Small intestine (tissue), 7 donors: ENCODE measurements around the gene ZNF367. TPM values are rescaled to one million over a fixed set of nuclear protein-coding genes. Genes with fewer than 3 reads are reported as not detected.
A peak's percentile ranks its signal among the peaks of the same experiment; 100 is the strongest.

ENCODE experiments used
- DNase-seq, 2 donors: peaks; one replicate each; pipeline versions ENCODE4 v3.0.0 to v3.0.0-alpha.2; 2013
- FAIRE-seq: peaks from 2 replicates; lab custom pipeline; 2012; peaks lifted over from hg19 to GRCh38; lab: Jason Lieb, UNC
- H3K27ac ChIP-seq, 3 donors: one replicate each; pipeline ENCODE4 v1.5.1; 2013; ENCODE audit warnings: low read length in 2 of 3, mild to moderate bottlenecking in 2 of 3, control low read depth in 1 of 3, inconsistent platforms in 1 of 3, low read depth in 1 of 3, moderate library complexity in 1 of 3
- H3K27me3 ChIP-seq, 3 donors: one replicate each; pipeline ENCODE4 v1.6.1; 2013; ENCODE audit warnings: low read length in 3 of 3, inconsistent platforms in 1 of 3; ENCODE audit not compliant: control insufficient read depth in 3 of 3, insufficient read depth in 3 of 3
- H3K36me3 ChIP-seq, 3 donors: one replicate each; pipeline ENCODE4 v1.6.1; 2013; ENCODE audit warnings: low read length in 3 of 3, inconsistent platforms in 1 of 3, low read depth in 1 of 3, mild to moderate bottlenecking in 1 of 3, moderate library complexity in 1 of 3; ENCODE audit not compliant: control insufficient read depth in 3 of 3, insufficient read depth in 2 of 3
- H3K4me1 ChIP-seq, 3 donors: one replicate each; pipeline ENCODE4 v1.6.1; 2013; ENCODE audit warnings: low read length in 2 of 3, inconsistent platforms in 1 of 3, low read depth in 1 of 3, mild to moderate bottlenecking in 1 of 3, moderate library complexity in 1 of 3; ENCODE audit not compliant: control insufficient read depth in 3 of 3, insufficient read depth in 2 of 3
- H3K4me3 ChIP-seq, 3 donors: one replicate each; pipeline ENCODE4 v1.5.1; 2013; ENCODE audit warnings: low read length in 3 of 3, control low read depth in 1 of 3, inconsistent platforms in 1 of 3, low read depth in 1 of 3, mild to moderate bottlenecking in 1 of 3, moderate library complexity in 1 of 3
- H3K9me3 ChIP-seq, 2 donors: one replicate each; pipeline ENCODE4 v1.6.1; 2013; ENCODE audit warnings: low read depth in 1 of 2, low read length in 1 of 2; ENCODE audit not compliant: control insufficient read depth in 2 of 2, insufficient read depth in 1 of 2
- WGBS, 3 donors: extraction: QIAGEN DNeasy Blood & Tissue Kit; methylation state at CpG; one replicate each; pipeline ENCODE4 v1.1.7; 2013; 5-methylcytosine and 5-hydroxymethylcytosine counted together
- polyA plus RNA-seq, 4 donors: library from polyadenylated mRNA; stranded (reverse) in 3 of 4; unstranded in 1 of 4; fragments of 200-250 nt in 3 of 4; fragments of 120-200 nt in 1 of 4; gene quantifications; one replicate each; pipeline versions ENCODE4 v1.2.1 to v1.2.3, GENCODE V29; 2013
- donor health status: healthy with polysubstance abuse.
- donor health status: control.
- donor health status: control.
- donor health status: Bipolar disorder and iron deficiency.
- donor health status: healthy.

ZNF367 gene
- polyA plus RNA-seq, 4 donors: 0.54 to 6.8 (median 3.0) TPM

GRCh38 chr9:96388144-96388543 is 30.0 kb downstream of the ZNF367 start:
- peaks cover 2 to 7% (median 2%) of the 10 kb centered on the region in 3 donors for H3K36me3 ChIP-seq
- no peaks in the 10 kb centered on the region for H3K9me3 ChIP-seq
- H3K27me3 ChIP-seq: no peaks in the 10 kb centered on the region
- WGBS, 3 donors: 96 to 98% (median 97%) methylated on average over 11 of the region's 11 CpGs
- H3K4me1 ChIP-seq: peaks cover 0 to 43% (median 5%) of the 10 kb centered on the region in 3 donors
- no peak overlapping the region for H3K27ac ChIP-seq
- DNase-seq: no peak
- FAIRE-seq: no peak
- H3K4me3 ChIP-seq: no peak overlapping the region

DNA sequence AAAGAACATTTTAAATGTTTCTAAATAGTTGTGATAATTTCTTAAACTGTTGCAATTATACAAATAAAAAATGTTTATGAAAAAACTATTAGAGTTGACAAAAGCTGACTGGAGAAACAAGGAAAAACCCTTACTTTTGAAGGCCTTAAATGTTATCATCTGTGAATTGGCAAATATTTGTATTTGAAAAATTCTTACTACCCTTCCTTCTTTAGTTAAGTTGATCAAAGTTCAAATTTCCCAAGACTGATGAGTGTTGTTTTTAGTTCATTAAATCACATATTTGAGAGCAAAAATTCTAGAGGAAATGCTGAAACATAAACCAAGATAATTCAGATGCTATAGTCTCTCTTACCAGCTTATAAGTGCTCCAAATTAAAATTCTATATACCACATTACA is 32.0 kb downstream of the ZNF367 start:
- no peaks in the 10 kb centered on the region for H3K27me3 ChIP-seq
- peaks cover 5 to 42% (median 6%) of the 10 kb centered on the region in 3 donors for H3K4me1 ChIP-seq
- no peak overlapping the region for H3K27ac ChIP-seq
- H3K9me3 ChIP-seq: no peaks in the 10 kb centered on the region
- no peak overlapping the region for H3K4me3 ChIP-seq
- FAIRE-seq (no peak), DNase-seq (no peak)
- peaks cover 2% of the 10 kb centered on the region in 3 donors for H3K36me3 ChIP-seq

DNA sequence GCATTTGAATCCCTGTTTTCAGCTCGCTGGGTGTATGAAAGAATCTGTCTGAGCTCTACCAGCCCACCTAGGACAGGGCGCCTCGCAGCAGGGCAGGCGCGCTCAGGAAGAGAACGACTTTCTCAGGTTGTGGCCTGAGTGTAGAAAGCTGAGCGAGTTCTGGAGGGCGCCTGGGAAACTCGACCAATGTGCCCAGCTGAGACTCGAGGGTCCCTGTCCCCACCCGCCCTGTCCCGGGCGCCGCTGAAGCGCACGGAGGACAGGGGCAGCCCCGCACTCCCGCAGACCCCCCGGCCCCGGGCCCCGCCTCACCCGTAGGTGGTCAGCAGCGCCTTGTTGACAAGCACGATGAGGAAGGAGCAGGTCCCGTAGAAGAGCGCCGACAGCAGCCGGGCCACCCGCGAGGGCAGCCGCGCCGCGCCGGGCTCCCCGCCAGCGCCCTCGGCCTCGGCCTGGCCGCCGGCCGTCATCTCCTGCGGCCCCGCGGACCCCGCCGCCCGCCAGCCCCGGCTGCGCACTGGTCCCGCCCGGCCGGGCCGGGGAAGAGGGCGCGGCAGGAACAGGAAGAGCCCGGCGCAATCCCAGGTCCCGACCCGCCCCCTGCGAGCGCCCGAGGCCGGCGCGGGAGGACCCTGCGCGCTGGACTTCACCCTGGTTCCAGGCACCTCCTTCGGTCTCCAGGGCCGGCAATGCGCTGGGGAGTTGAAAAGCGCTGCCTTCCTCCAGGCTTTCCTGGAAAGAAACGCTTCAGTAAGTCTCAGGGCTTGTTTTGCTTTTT is 34.8 kb downstream of the ZNF367 start, which contains the start of gene SLC35D2:
Gene SLC35D2 (minus strand): TSS at position 547 of the 778 bp plus-strand sequence. CDS start 77 bp downstream, at position 470.
- Histone ChIP-seq H3K27ac (peak within 1 kb of the TSS; percentile 88 to 89 (median 89)), H3K9me3 (no peaks in the 10 kb centered on the region), H3K27me3 (no peaks in the 10 kb centered on the region), H3K4me1 (peaks cover 5 to 30% (median 6%) of the 10 kb centered on the region in 3 donors), H3K4me3 (peak within 1 kb of the TSS; percentile 66 to 94 (median 80)), H3K36me3 (peaks cover 2 to 18% (median 2%) of the 10 kb centered on the region in 3 donors)
- DNase-seq: peak; percentile 92
- no peak for FAIRE-seq
- WGBS, 3 donors: 1 to 3% (median 3%) methylated on average over 49 to 73 of the region's 73 CpGs

DNA sequence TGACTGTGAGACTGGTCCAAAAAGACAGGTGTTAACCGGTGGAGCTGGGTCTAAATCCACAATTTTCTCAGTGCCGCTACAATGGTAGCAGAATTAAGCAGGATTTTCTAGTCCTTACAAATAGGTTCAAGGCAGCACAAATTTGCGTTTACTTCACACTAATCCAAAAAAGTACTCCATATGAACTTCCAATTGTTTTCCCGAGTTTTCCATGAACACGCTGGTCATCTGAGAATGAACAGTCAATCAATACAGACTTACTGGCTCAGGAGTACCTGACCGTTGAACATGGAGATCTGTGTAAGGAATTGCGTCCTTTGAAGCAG is 35.4 kb downstream of the ZNF367 start:
- 11 to 33% (median 29%) methylated on average over 7 of the region's 7 CpGs for WGBS, 3 donors
- peaks cover 0 to 18% (median 0%) of the 10 kb centered on the region in 3 donors for H3K36me3 ChIP-seq
- H3K27ac ChIP-seq: peak overlapping the region; percentile 88 to 89 (median 89)
- peak overlapping the region; percentile 66 to 94 (median 80) for H3K4me3 ChIP-seq
- FAIRE-seq (no peak), DNase-seq (no peak)
- H3K9me3 ChIP-seq: no peaks in the 10 kb centered on the region
- peaks cover 5 to 34% (median 7%) of the 10 kb centered on the region in 3 donors for H3K4me1 ChIP-seq
- H3K27me3 ChIP-seq: no peaks in the 10 kb centered on the region

- H3K4me3 ChIP-seq: peak overlapping the region in 2 of 3 donors; percentile 66 to 94
- H3K4me1 ChIP-seq: peaks cover 8 to 38% (median 8%) of the 10 kb centered on the region in 3 donors
- DNase-seq (peak in 1 of 2 donors; percentile 55), FAIRE-seq (no peak)
- 27 to 57% (median 34%) methylated on average over 2 of the region's 2 CpGs for WGBS, 3 donors
- H3K36me3 ChIP-seq: peaks cover 0 to 18% (median 0%) of the 10 kb centered on the region in 3 donors
- no peaks in the 10 kb centered on the region for H3K27me3 ChIP-seq
- peak overlapping the region in 1 of 3 donors; percentile 89 for H3K27ac ChIP-seq
- H3K9me3 ChIP-seq: no peaks in the 10 kb centered on the region
Observed at GRCh38 chr9:96382175-96382574, 36.0 kb downstream of the ZNF367 start.

- no peak overlapping the region for H3K27ac ChIP-seq
- WGBS, 3 donors: 27 to 61% (median 50%) methylated on average over 4 of the region's 4 CpGs
- peaks cover 0 to 22% (median 0%) of the 10 kb centered on the region in 3 donors for H3K36me3 ChIP-seq
- peaks cover 8 to 41% (median 11%) of the 10 kb centered on the region in 3 donors for H3K4me1 ChIP-seq
- DNase-seq: no peak
- H3K9me3 ChIP-seq: no peaks in the 10 kb centered on the region
- H3K27me3 ChIP-seq: no peaks in the 10 kb centered on the region
- H3K4me3 ChIP-seq: peak overlapping the region in 2 of 3 donors; percentile 66 to 94
- FAIRE-seq: no peak
Observed at GRCh38 chr9:96381696-96382095, 36.5 kb downstream of the ZNF367 start.

- no peak for FAIRE-seq
- 75 to 86% (median 81%) methylated on average over 4 of the region's 4 CpGs for WGBS, 3 donors
- Histone ChIP-seq H3K4me1 (peaks cover 8 to 41% (median 11%) of the 10 kb centered on the region in 3 donors), H3K27me3 (no peaks in the 10 kb centered on the region), H3K4me3 (peak overlapping the region in 2 of 3 donors; percentile 66 to 94), H3K36me3 (peaks cover 0 to 25% (median 0%) of the 10 kb centered on the region in 3 donors), H3K27ac (no peak overlapping the region), H3K9me3 (no peaks in the 10 kb centered on the region)
- DNase-seq: no peak
Observed at GRCh38 chr9:96381125-96381524, 37.0 kb downstream of the ZNF367 start.

GRCh38 chr9:96379461-96379860 is 38.7 kb downstream of the ZNF367 start:
- DNase-seq (no peak), FAIRE-seq (no peak)
- Histone ChIP-seq H3K27me3 (no peaks in the 10 kb centered on the region), H3K36me3 (peaks cover 0 to 27% (median 0%) of the 10 kb centered on the region in 3 donors), H3K4me1 (peaks cover 8 to 32% (median 11%) of the 10 kb centered on the region in 3 donors), H3K4me3 (no peak overlapping the region), H3K9me3 (no peaks in the 10 kb centered on the region), H3K27ac (no peak overlapping the region)
- WGBS, 3 donors: 93 to 98% (median 94%) methylated on average over 2 of the region's 2 CpGs
